Measurements from ENCODE around the gene C4orf50. TPM values are rescaled to one million over a fixed set of nuclear protein-coding genes. Genes with fewer than 3 reads are reported as not detected.

Gene C4orf50
- total RNA-seq, 4 donors from 2014 or later, result 0.21 to 0.30 TPM; not detected in 2

DNA sequence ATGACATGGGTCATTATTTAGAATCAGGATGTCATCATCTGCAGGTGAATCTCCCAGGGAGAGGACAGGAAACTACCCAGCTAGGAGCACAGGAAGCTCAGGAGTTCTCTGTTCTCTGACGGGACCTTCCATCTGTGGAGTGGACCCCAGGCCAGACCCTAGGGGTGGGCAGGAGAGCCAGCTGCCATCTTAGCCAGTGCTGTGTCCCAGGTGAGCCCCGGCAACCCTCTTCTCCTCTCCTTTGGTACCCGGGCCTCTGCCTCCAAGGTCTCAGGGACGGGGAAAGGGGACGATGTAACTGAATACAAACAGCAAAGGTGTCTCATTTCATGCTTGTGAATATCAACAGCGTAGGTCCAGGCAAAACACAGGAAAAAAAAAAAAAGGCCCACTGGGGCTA lies 48.5 kb downstream of the C4orf50 start:
- no peaks in the 10 kb centered on the region for H3K4me1 ChIP-seq
- no peak overlapping the region for H3K4me3 ChIP-seq
- H3K27me3 ChIP-seq, result peaks cover 0 to 4% of the 10 kb centered on the region in 2 donors
- H3K27ac ChIP-seq, result no peak overlapping the region
- H3K36me3 ChIP-seq, result no peaks in the 10 kb centered on the region
- TF ChIP-seq, protein P1, sequence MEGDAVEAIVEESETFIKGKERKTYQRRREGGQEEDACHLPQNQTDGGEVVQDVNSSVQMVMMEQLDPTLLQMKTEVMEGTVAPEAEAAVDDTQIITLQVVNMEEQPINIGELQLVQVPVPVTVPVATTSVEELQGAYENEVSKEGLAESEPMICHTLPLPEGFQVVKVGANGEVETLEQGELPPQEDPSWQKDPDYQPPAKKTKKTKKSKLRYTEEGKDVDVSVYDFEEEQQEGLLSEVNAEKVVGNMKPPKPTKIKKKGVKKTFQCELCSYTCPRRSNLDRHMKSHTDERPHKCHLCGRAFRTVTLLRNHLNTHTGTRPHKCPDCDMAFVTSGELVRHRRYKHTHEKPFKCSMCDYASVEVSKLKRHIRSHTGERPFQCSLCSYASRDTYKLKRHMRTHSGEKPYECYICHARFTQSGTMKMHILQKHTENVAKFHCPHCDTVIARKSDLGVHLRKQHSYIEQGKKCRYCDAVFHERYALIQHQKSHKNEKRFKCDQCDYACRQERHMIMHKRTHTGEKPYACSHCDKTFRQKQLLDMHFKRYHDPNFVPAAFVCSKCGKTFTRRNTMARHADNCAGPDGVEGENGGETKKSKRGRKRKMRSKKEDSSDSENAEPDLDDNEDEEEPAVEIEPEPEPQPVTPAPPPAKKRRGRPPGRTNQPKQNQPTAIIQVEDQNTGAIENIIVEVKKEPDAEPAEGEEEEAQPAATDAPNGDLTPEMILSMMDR (IDR thresholded peaks at IDR 0.05), result no peak
- TF ChIP-seq POLR2A (IDR thresholded peaks at IDR 0.05), result no peak
- no peak for TF ChIP-seq EP300 (IDR thresholded peaks at IDR 0.05)
- DNase-seq (ENCODE audit: low spot score in 2 of 2), result no peak
- 68 to 76% methylated on average over 6 of the region's 6 CpGs for WGBS, 2 donors
- no peaks in the 10 kb centered on the region for H3K9me3 ChIP-seq

DNA sequence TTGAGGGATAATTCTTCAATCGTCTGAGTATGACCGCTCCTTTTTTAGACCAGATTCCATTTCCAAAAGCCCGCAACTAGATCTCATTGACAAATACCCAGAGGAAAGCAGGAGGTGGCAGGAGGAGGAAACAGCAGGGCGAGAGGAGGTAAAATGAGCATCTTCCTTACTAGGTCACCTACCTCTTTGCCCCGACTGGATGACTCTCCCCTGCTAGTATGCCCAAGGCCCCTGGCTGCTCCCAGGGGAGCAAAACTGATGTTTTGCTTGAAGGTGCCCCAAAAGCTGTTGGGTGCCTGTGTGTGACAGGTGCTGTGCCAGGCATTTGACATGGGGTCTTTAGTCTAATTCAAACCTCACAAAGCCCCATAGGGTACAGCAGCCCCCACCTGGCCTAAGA lies 48.9 kb downstream of the C4orf50 start:
- TF ChIP-seq, protein P1 (IDR thresholded peaks at IDR 0.05), result no peak
- TF ChIP-seq EP300 (IDR thresholded peaks at IDR 0.05) (no peak), POLR2A (IDR thresholded peaks at IDR 0.05) (no peak)
- Histone ChIP-seq H3K9me3 (no peaks in the 10 kb centered on the region), H3K27me3 (peaks cover 0 to 4% of the 10 kb centered on the region in 2 donors), H3K27ac (no peak overlapping the region), H3K4me1 (no peaks in the 10 kb centered on the region), H3K36me3 (no peaks in the 10 kb centered on the region), H3K4me3 (no peak overlapping the region)
- no peak for DNase-seq (ENCODE audit: low spot score in 2 of 2)
- WGBS, 2 donors, result 73 to 76% methylated on average over 5 of the region's 5 CpGs

DNA sequence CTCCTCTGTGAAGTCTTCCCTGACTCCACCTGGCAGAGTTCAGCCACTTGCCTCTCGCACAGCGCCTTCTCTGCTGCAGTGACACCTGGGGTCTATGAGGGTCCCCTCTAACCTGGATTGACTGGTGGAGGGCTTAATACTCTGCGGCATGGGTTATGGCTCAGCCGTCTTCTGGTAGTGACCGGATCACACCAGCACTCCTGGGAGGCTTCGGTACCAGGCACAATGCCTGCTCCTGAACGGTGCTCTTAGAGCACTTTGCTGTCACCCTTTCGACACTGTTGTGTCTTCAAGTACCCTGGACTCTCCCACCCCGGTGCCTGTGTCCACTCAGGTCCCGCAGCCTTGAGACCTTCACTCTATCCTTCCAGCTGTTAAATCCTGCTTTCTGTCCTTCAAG lies 50.0 kb downstream of the C4orf50 start:
- Histone ChIP-seq H3K9me3 (no peaks in the 10 kb centered on the region), H3K27me3 (peaks cover 0 to 4% of the 10 kb centered on the region in 2 donors), H3K4me1 (no peaks in the 10 kb centered on the region), H3K4me3 (no peak overlapping the region), H3K36me3 (no peaks in the 10 kb centered on the region), H3K27ac (no peak overlapping the region)
- TF ChIP-seq, protein P1 (IDR thresholded peaks at IDR 0.05), result no peak
- TF ChIP-seq POLR2A (IDR thresholded peaks at IDR 0.05) (no peak), EP300 (IDR thresholded peaks at IDR 0.05) (no peak)
- DNase-seq (ENCODE audit: low spot score in 2 of 2), result no peak
- 93% methylated on average over 10 of the region's 10 CpGs for WGBS, 2 donors

DNA sequence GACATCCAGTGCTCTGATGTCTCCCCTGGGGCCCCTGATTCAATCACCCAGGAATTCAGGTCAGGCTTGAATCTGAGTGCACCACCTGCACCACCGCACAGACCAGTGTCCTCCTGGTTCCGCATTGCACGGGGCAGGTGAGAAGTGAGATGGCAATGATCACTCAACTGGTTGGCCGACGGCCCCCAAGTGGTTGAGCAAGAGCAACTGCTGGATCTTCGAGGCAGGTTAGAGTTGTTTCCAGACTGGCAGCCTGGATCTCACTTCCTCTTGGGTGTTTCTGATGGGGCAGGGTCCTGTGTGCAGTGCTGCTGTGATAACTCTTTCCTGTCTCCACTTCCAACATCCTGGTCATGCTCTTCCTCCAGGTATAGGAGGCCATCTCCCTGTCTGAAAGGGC lies 50.4 kb downstream of the C4orf50 start:
- Histone ChIP-seq H3K27ac (no peak overlapping the region), H3K9me3 (no peaks in the 10 kb centered on the region), H3K36me3 (no peaks in the 10 kb centered on the region), H3K4me1 (no peaks in the 10 kb centered on the region), H3K27me3 (peaks cover 0 to 2% of the 10 kb centered on the region in 2 donors), H3K4me3 (no peak overlapping the region)
- 52 to 72% methylated on average over 6 of the region's 6 CpGs for WGBS, 2 donors
- DNase-seq (ENCODE audit: low spot score in 2 of 2), result no peak
- TF ChIP-seq EP300 (IDR thresholded peaks at IDR 0.05) (no peak), POLR2A (IDR thresholded peaks at IDR 0.05) (no peak)
- TF ChIP-seq, protein P1 (IDR thresholded peaks at IDR 0.05), result no peak

DNA sequence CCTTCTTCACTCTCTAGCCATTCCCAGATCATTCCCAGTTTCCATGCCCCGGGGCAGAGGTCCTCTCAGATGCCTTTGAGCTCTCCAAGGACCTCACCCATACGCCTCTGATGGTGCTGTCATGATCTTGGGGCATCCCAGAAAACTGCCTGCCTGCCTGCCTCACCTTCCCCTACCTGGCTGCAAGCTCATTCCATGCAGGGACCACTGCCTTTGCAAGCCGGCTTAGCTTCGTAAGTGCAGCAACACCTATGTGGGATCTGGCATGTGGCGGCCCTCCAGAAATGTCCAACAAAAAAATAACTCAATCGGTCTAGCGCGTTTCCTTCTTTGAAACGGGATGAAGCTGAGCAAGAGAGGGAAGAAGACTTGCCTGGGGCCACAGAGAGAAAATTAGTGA lies 53.0 kb downstream of the C4orf50 start:
- H3K27me3 ChIP-seq, result no peaks in the 10 kb centered on the region
- no peak for DNase-seq (ENCODE audit: low spot score in 2 of 2)
- H3K4me1 ChIP-seq, result no peaks in the 10 kb centered on the region
- H3K27ac ChIP-seq, result no peak overlapping the region
- 81 to 88% methylated on average over 9 of the region's 9 CpGs for WGBS, 2 donors
- H3K9me3 ChIP-seq, result no peaks in the 10 kb centered on the region
- no peaks in the 10 kb centered on the region for H3K36me3 ChIP-seq
- no peak overlapping the region for H3K4me3 ChIP-seq
- TF ChIP-seq EP300 (IDR thresholded peaks at IDR 0.05), result no peak
- no peak for TF ChIP-seq POLR2A (IDR thresholded peaks at IDR 0.05)
- TF ChIP-seq, protein P1 (IDR thresholded peaks at IDR 0.05), result no peak

Data from tibial nerve (tissue), 4 donors.